ENCODE measurements around the gene STX11.
A peak's percentile ranks its signal among the peaks of the same experiment; 100 is the strongest.

The STX11 gene

DNA sequence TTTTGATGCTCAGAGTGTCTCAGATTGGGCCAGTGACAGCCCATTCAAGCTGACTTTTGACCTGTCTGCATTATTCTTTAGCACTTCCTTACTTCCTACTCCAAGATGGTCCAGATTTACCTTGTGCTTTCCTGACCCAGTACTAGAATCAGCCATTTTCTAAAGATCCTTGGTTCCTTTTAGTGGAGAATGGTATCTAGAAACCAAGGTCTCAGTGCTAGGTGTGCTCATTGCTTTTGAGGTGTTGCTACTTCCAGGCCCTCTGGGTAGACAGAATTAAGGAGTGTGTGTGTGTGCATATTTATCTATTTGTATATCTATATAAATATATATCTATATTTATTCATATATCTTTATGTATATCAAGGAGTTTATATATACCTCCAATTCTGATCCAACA lies 67.5 kb downstream of the STX11 start:
- POLR2A ChIA-PET = interaction anchor here (1.8 kb wide), 1 partner anchor 51 kb away, joined by 4 read pairs; no protein-coding TSS in a partner anchor
- no peak for TF ChIP-seq FOXA1 (IDR thresholded peaks at IDR 0.05)
- no peak for TF ChIP-seq HDGF (IDR thresholded peaks at IDR 0.05; ENCODE audit: borderline replicate concordance)
- TF ChIP-seq PKNOX1 (IDR thresholded peaks at IDR 0.05) = no peak
- TF ChIP-seq FOXM1 (IDR thresholded peaks at IDR 0.05; ENCODE audit: borderline replicate concordance) = no peak
- no peak for TF ChIP-seq ELF4 (IDR thresholded peaks at IDR 0.05)
- TF ChIP-seq ARNT (IDR thresholded peaks at IDR 0.05) = no peak
- CTCF ChIA-PET = interaction anchor here (0.6 kb wide), 1 partner anchor 408 kb away, joined by 3 read pairs; no protein-coding TSS in a partner anchor
- DNase-seq (ENCODE audit: extremely low spot score) = no peak

DNA sequence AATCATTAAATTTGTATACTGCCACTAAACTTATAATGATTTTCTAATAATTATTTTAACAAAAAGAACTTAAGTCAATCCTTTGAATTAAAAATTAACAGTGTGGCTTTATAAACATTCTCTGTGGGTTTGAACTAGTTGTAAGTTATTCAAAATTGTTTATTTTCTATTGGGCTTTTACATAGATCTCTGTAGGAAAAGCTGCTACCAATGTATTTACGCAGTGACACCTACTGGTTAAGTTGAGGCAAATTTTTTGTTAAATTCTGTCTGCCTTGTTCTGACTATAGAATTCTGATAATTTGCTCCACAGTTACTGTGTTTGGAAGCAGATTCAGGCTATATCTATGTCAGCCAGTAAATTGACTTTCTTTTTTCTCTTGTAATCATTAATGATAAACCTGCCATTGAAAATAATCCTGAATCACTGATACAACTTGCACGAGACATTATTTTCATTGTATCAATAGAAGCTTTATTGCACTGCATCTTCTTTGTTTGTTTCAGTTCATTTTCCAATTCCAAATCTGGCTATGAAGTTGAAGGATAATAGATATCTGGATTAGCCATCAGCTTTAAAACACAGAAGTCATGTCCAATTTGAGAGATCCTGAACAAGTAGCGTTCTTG lies 68.9 kb downstream of the STX11 start:
- POLR2A ChIA-PET = interaction anchor here (0.6 to 1.0 kb wide), 2 partner anchors 47 to 67 kb away, joined by 3 read pairs; no protein-coding TSS in a partner anchor
- peak; percentile 47 for DNase-seq (ENCODE audit: extremely low spot score)
- CTCF ChIA-PET = interaction anchor here (0.9 kb wide), 2 partner anchors 114 to 120 kb away, joined by 3 to 4 read pairs; no protein-coding TSS in a partner anchor
- TF ChIP-seq SP1 (IDR thresholded peaks at IDR 0.05) = no peak
- TF ChIP-seq ELF4 (IDR thresholded peaks at IDR 0.05) = no peak
- TF ChIP-seq L3MBTL2 (conservative IDR thresholded peaks at IDR 0.05) = no peak
- TF ChIP-seq NFRKB (IDR thresholded peaks at IDR 0.05) = no peak
- no peak for TF ChIP-seq HDGF (IDR thresholded peaks at IDR 0.05; ENCODE audit: borderline replicate concordance)
- no peak for TF ChIP-seq ARNT (IDR thresholded peaks at IDR 0.05)
- no peak for TF ChIP-seq ZNF384 (IDR thresholded peaks at IDR 0.05)
- no peak for TF ChIP-seq FOXA1 (IDR thresholded peaks at IDR 0.05)
- TF ChIP-seq CTBP1 (IDR thresholded peaks at IDR 0.05; ENCODE audit: borderline replicate concordance) = no peak
- TF ChIP-seq FOXK2 (IDR thresholded peaks at IDR 0.05) = no peak
- TF ChIP-seq TARDBP (IDR thresholded peaks at IDR 0.05) = no peak
- no peak for TF ChIP-seq SUZ12 (IDR thresholded peaks at IDR 0.05)
- no peak for TF ChIP-seq PKNOX1 (IDR thresholded peaks at IDR 0.05)
- TF ChIP-seq LEF1 (IDR thresholded peaks at IDR 0.05; ENCODE audit: borderline replicate concordance) = no peak
- no peak for TF ChIP-seq BHLHE40 (IDR thresholded peaks at IDR 0.05; ENCODE audit: borderline replicate concordance)
- no peak for TF ChIP-seq FOXM1 (IDR thresholded peaks at IDR 0.05; ENCODE audit: borderline replicate concordance)

DNA sequence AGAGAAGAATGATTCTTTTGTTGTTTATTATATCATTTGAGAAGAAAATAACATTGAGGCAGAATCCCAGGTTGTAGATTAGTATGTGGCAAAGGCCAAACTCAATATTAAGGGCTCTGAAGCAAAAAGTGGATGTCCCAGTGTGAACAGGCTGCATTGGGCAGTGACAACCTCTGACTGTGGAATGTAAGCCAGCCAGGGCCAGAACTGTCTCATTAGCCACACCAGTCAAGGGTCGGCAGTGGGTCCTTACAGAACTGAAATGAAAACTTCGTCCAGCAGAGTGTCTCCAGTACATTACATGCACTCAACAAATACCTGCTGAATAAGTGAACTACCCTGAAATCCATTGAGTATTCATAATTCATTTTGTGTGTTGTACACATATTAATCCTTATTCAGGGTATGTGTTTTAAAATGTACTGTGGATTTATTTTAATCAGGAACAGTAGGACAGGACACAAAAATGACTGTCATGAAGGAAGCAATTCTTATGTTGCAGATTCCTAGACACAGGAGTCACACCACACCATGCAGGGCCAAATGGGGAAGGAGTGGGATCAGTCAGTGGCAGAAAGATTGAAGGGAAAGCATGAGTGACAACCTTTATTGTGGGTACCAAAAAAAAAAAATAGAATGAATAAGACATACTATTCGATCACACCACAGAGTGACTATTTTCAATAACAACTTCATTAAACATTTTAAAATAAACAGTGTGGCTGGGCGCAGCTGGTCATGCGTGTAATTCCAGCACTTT lies 69.9 kb downstream of the STX11 start:
- TF ChIP-seq CTBP1 (IDR thresholded peaks at IDR 0.05; ENCODE audit: borderline replicate concordance) = no peak
- no peak for TF ChIP-seq ARNT (IDR thresholded peaks at IDR 0.05)
- TF ChIP-seq FOXM1 (IDR thresholded peaks at IDR 0.05; ENCODE audit: borderline replicate concordance) = no peak
- no peak for TF ChIP-seq BHLHE40 (IDR thresholded peaks at IDR 0.05; ENCODE audit: borderline replicate concordance)
- no peak for TF ChIP-seq FOXA1 (IDR thresholded peaks at IDR 0.05)
- no peak for TF ChIP-seq HDGF (IDR thresholded peaks at IDR 0.05; ENCODE audit: borderline replicate concordance)
- no peak for TF ChIP-seq L3MBTL2 (conservative IDR thresholded peaks at IDR 0.05)
- TF ChIP-seq ZNF384 (IDR thresholded peaks at IDR 0.05) = no peak
- DNase-seq (ENCODE audit: extremely low spot score) = no peak
- POLR2A ChIA-PET = no interaction called here
- CTCF ChIA-PET = interaction anchor here (0.9 kb wide), 1 partner anchor 121 kb away, joined by 4 read pairs; no protein-coding TSS in a partner anchor

GRCh38 chr6:144223686-144224085 lies 73.4 kb downstream of the STX11 start:
- TF ChIP-seq L3MBTL2 (conservative IDR thresholded peaks at IDR 0.05) (no peak), HDGF (IDR thresholded peaks at IDR 0.05; ENCODE audit: borderline replicate concordance) (no peak), LEF1 (IDR thresholded peaks at IDR 0.05; ENCODE audit: borderline replicate concordance) (no peak), ZNF384 (IDR thresholded peaks at IDR 0.05) (no peak), NFRKB (IDR thresholded peaks at IDR 0.05) (no peak), SP1 (IDR thresholded peaks at IDR 0.05) (no peak), ELF4 (IDR thresholded peaks at IDR 0.05) (no peak), FOXK2 (IDR thresholded peaks at IDR 0.05) (no peak), PKNOX1 (IDR thresholded peaks at IDR 0.05) (no peak), ARNT (IDR thresholded peaks at IDR 0.05) (no peak), TARDBP (IDR thresholded peaks at IDR 0.05) (no peak)
- no peak for DNase-seq (ENCODE audit: extremely low spot score)
- ChIA-PET POLR2A (no interaction called here), CTCF (interaction anchor here (0.6 kb wide), 1 partner anchor 160 kb away, joined by 4 read pairs; no protein-coding TSS in a partner anchor)

DNA sequence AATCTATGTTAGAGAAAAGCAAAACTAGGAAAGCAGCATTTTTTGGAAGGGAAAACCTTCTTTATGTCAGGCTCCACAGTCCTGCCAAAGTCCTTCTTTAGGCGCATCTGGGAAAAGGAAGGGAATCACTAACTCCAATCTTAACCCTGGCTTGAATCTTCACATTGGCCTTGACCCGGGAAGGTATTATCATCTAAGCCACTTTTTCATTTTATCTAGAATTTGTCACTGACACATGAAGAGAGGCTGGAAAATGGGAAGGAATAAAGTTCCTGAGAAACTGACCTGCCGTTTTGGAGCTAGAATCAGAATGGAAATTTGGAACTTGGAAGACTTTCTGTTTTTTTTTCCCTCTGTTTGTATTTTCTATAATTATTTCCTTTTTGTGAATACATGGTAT lies 81.4 kb downstream of the STX11 start:
- ChIA-PET CTCF (no interaction called here), POLR2A (no interaction called here)
- TF ChIP-seq L3MBTL2 (conservative IDR thresholded peaks at IDR 0.05) (no peak), FOXA1 (IDR thresholded peaks at IDR 0.05) (no peak), ELF4 (IDR thresholded peaks at IDR 0.05) (no peak), TARDBP (IDR thresholded peaks at IDR 0.05) (no peak)
- no peak for DNase-seq (ENCODE audit: extremely low spot score)

Measured in HEK293T (cell line).